Stimulated activated CD8-positive, alpha-beta memory T cell treated with anti-CD3 and anti-CD28 coated beads, Interleukin-7, amount 100 ng/mL, for 48 hours (primary cell): ENCODE measurements around the gene CDK6.

Experiments
- DNase-seq, 2 donors: peaks; one replicate each; pipeline ENCODE4 v3.0.0-alpha.2; 2020; ENCODE audit warnings: low read depth in 1 of 2; ENCODE audit errors: extremely low read depth in 1 of 2

The CDK6 gene

GRCh38 chr7:92652536-92652935 is 183.8 kb downstream of the CDK6 start:
- no peak for DNase-seq

GRCh38 chr7:92650391-92650790 is 186.0 kb downstream of the CDK6 start:
- no peak for DNase-seq

GRCh38 chr7:92648067-92648466 is 188.3 kb downstream of the CDK6 start:
- no peak for DNase-seq

- DNase-seq: no peak
Observed at GRCh38 chr7:92647652-92648051, 188.7 kb downstream of the CDK6 start.

GRCh38 chr7:92647011-92647625 is 189.3 kb downstream of the CDK6 start:
- DNase-seq: no peak

GRCh38 chr7:92645114-92646061 is 191.0 kb downstream of the CDK6 start:
- no peak for DNase-seq

- DNase-seq: no peak
Observed at GRCh38 chr7:92644406-92645113, 191.8 kb downstream of the CDK6 start.

GRCh38 chr7:92643821-92644220 is 192.6 kb downstream of the CDK6 start:
- DNase-seq: no peak

- peak; percentile 55 to 80 for DNase-seq
Observed at GRCh38 chr7:92641921-92642511, 194.4 kb downstream of the CDK6 start.

GRCh38 chr7:92639966-92640365 is 196.4 kb downstream of the CDK6 start:
- DNase-seq: no peak

GRCh38 chr7:92639213-92639896 is 197.0 kb downstream of the CDK6 start:
- no peak for DNase-seq

- DNase-seq: no peak
Observed at GRCh38 chr7:92636018-92636560, 200.3 kb downstream of the CDK6 start.

- DNase-seq: no peak
Observed at GRCh38 chr7:92635538-92635937, 200.8 kb downstream of the CDK6 start.

GRCh38 chr7:92634924-92635519 is 201.4 kb downstream of the CDK6 start:
- no peak for DNase-seq

- no peak for DNase-seq
Observed at GRCh38 chr7:92634205-92634604, 202.2 kb downstream of the CDK6 start.

- DNase-seq: no peak
Observed at GRCh38 chr7:92633211-92633906, 203.0 kb downstream of the CDK6 start.

GRCh38 chr7:92632791-92633190 is 203.6 kb downstream of the CDK6 start:
- no peak for DNase-seq

- no peak for DNase-seq
Observed at GRCh38 chr7:92631850-92632487, 204.4 kb downstream of the CDK6 start.
